Activated T-cell treated with anti-CD3 and anti-CD28 coated beads, Interleukin-2, amount 50 U/mL, for 48 hours (primary cell): ENCODE results near the gene HUS1.
A peak's percentile ranks its signal among the peaks of the same experiment; 100 is the strongest.
"Not testable (repeated sequence)": the region's sequence is repeated elsewhere in the genome, so short reads cannot be mapped to it uniquely, and the experiment has no call there.

Source experiments
- DNase-seq, 2 experiments: peaks; one replicate each; pipeline ENCODE4 v3.0.0-alpha.2; 2020

Gene HUS1

GRCh38 chr7:47979145-47979831, at the start of gene HUS1:
Gene HUS1 (minus strand): TSS chr7:47979615. CDS start chr7:47979519, 96 bp downstream.
- peak; percentile 96 to 97 for DNase-seq

GRCh38 chr7:48028938-48029337, 49.5 kb upstream of the HUS1 start, which contains the start of gene SUN3:
Gene SUN3 (minus strand): TSS chr7:48029107. CDS start chr7:48028938, 169 bp downstream.
- DNase-seq: no peak

DNA sequence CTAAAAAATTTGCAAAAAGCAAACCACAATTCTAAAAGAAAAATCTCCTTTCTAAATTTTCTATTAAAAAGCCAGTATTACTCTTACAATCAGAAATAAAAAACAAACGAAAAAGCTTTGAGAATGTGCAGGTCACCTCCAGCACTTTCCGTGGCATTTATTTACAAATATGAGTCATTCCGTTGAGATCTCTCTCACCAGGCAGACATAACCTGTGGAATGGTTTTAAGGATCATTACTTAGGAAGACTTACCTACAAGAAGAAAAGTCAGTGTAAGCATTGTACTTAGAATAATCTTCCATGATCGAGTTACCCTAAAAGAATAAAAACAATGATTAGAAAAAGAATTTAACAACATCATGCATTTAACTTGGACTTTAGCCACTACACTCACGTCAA, 46.2 kb upstream of the HUS1 start:
- no peak for DNase-seq

- no peak for DNase-seq
Measured at GRCh38 chr7:48017674-48018073, 38.3 kb upstream of the HUS1 start.

DNA sequence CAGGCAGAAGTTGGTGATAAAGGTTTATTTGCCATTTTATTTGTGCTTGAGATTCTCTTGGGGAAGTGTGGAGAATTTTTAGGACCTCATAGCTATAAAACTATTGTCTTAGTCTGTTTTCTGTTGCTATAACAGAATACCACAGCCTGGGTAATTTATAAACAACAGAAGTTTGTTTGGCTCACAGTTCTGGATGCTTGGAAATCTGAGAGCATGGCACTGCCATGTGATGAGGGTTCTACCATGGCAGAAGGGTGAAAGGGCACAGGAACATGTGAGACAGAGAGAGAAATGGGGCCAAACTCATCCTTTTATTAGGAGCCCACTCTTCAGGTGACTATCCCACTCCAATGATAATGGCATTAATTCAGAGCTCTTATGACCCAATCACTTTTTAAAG, 37.2 kb upstream of the HUS1 start:
- DNase-seq: no peak

- no peak for DNase-seq
Measured at GRCh38 chr7:48011951-48012350, 32.5 kb upstream of the HUS1 start.

DNA sequence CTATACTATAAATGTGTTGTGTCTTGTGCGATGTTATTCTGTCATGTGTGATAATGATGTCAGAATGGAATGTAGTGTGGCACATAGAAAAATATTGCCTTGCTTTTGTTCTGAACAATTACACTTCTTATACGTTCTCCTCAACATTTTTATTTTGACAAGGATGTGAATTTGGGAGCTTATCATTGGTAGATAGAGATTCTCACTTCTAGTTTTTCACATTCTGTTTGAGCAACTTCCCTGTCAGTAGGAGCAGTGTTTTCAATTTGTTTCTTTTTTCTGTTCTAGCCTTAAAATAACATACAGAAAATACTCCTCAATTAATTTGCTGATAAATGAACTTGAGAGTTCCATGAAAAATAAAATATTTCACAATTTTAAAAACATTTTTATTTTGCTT, 31.9 kb upstream of the HUS1 start:
- DNase-seq: no peak

- no peak for DNase-seq
Measured at GRCh38 chr7:48009954-48010353, 30.5 kb upstream of the HUS1 start.

DNA sequence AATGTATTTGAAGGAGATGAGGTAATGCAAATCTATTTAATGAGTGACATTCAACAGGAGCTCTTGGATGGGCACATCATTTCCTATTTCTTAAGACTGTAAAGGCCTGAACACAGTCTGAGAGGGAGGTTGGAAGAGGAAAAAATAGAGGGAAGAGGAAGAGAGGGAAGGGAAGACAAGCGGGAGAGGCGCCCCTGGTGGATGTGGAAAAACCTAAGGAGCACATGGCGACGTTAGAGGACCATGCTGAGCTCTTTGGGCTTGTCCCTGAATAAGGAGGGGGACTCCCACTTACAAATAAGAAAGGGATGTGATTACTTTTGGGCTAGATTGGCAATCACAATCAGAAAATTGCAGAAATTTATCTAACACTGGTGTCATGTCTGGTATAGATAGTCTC, 29.8 kb upstream of the HUS1 start:
- DNase-seq: no peak

- no peak for DNase-seq
Measured at GRCh38 chr7:48006866-48007265, 27.5 kb upstream of the HUS1 start.

DNA sequence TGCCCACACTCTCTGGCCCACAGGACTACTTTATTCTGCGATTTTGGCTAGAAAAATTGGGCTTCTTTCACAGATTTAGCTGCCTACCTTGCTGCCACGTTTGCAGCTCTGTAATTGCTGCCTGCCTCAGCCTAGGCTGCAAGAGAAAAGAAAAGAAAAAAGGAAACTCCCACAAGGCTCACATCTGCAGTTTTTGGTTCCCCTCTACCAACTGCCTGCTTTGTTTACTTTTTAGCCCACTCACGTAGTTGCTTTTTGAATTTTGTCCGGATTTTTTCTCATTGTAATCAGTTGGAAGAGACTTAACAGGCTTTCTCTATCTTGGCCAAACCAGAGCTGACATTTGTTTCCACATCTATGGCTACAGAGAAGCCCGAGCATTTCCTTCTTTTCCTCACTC, 25.2 kb upstream of the HUS1 start:
- no peak for DNase-seq

DNA sequence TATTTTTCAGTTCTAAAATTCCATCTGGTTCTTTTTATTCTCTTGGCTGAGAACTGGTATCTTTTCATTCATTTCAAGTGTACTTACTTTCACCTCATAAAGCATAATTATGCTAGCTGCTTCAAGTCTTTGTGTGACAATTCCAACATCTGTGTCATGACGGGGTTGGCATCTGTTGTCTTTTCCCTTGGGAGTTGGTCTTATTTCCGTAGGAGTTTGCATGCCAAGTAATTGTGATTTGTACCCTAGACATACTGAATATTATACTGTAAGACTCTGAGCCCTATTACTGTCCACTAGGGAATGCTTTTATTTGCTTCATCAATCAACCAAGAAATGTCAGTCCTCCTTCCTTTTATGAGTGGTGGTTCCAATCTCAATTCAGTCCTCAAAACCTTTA, 24.6 kb upstream of the HUS1 start:
- DNase-seq: no peak

DNA sequence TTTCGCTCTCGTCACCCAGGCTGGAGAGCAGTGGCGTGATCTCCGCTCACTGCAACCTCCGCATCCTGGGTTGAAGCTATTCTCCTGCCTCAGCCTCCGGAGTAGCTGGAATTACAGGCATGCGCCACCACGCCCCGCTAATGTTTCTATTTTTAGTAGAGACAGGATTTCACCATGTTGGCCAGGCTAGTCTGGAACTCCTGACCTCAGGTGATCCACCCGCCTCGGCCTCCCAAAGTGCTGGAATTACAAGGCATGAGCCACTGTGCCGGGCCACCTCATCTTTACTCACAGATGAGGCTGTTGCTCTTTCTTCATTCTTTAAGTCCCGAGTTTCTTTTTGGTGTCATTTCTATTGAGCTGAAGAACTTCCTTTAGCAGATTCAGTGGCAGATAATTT, 20.7 kb upstream of the HUS1 start:
- DNase-seq: not testable (repeated sequence)

GRCh38 chr7:47999413-47999812, 20.0 kb upstream of the HUS1 start:
- no peak for DNase-seq

GRCh38 chr7:47992446-47992845, 13.0 kb upstream of the HUS1 start:
- DNase-seq: no peak

- peak; percentile 88 to 90 for DNase-seq
Measured at GRCh38 chr7:47991741-47992311, 12.4 kb upstream of the HUS1 start.

GRCh38 chr7:47991270-47991669, 11.9 kb upstream of the HUS1 start:
- no peak for DNase-seq

- no peak for DNase-seq
Measured at GRCh38 chr7:47990592-47990991, 11.2 kb upstream of the HUS1 start.

- DNase-seq: not testable (repeated sequence)
Measured at GRCh38 chr7:47989607-47990400, 10.4 kb upstream of the HUS1 start.

DNA sequence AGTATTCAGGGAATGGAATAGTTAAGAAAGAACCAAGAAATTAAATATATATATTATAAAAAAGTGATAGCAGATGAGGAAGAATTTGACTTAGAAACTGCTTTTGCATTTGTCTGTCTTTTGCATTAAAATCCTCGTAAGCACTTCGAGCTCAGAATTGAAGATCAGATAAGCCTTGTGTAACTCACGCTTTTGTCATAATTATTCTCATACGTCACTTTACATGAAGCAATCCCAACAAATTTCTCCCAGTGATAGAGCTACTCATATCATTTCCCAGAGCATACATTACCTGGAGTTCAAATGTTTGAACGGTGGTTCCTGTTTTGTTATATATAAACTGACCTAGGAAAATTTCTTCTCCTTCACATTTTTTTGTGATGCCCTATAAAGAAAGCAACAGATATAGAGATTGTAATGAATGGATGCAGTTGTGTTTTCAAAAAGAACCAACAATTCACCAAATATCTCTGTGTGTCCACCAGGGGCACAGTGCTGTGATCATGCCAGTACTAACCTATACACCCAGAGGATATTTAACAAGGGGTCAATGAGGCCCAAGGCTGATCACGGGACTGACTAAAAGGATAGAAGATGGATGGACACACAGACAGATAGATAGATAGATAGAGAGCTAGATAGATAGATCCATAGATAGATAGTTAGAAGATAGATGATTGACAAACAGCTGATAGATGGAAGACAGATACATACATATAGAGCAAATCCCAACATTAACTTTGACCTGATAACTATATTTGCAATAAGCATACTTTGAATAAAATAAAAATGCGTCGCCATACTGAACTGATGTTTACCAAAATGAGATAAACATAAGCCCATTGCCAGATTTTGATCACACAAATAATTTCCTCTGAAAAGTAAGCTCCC, 9.3 kb upstream of the HUS1 start:
- DNase-seq: no peak

GRCh38 chr7:47982610-47983009, 3.2 kb upstream of the HUS1 start:
- DNase-seq: no peak

DNA sequence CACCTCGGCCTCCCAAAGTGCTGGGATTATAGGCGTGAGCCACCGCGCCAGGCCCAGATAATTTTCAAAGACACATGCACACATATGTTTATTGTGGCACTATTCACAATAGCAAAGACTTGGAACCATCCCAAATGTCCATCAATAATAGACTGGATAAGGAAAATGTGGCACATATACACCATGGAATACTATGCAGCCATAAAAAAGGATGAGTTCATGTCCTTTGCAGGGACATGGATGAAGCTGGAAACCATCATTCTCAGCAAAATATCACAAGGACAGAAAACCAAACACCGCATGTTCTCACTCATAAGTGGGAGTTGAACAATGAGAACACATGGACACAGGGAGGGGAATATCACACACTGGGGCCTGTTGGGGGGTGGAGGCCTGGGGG, 1.2 kb upstream of the HUS1 start:
- DNase-seq: not testable (repeated sequence)

GRCh38 chr7:47979832-47980181, 392 bp upstream of the HUS1 start:
- no peak for DNase-seq
